ENCODE measurements around the gene EYS.

DNA sequence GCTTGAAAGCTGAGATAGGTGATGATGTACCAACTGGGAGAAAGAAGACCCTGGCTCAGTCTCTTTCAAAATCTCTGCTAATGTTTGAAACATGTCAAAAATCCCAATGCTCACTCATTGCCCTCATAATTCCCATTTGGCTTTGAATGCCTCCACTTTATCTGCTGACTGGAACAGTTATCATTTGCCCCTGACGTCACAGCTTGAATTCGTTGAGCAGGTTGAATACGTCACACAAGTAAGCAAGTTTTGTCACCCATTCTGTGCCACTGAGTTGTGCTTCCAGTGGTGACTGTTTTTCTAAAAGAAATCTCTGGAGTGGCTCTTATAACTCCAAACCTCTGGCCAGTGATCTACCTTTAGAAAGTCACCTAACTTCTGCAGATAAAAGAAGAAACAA is 991.4 kb downstream of the EYS start:
- TF ChIP-seq, protein P1, sequence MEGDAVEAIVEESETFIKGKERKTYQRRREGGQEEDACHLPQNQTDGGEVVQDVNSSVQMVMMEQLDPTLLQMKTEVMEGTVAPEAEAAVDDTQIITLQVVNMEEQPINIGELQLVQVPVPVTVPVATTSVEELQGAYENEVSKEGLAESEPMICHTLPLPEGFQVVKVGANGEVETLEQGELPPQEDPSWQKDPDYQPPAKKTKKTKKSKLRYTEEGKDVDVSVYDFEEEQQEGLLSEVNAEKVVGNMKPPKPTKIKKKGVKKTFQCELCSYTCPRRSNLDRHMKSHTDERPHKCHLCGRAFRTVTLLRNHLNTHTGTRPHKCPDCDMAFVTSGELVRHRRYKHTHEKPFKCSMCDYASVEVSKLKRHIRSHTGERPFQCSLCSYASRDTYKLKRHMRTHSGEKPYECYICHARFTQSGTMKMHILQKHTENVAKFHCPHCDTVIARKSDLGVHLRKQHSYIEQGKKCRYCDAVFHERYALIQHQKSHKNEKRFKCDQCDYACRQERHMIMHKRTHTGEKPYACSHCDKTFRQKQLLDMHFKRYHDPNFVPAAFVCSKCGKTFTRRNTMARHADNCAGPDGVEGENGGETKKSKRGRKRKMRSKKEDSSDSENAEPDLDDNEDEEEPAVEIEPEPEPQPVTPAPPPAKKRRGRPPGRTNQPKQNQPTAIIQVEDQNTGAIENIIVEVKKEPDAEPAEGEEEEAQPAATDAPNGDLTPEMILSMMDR (IDR thresholded peaks at IDR 0.05; ENCODE audit: low read depth, low read length, missing input control) = no peak
- TF ChIP-seq TAF1 (conservative IDR thresholded peaks at IDR 0.05) (no peak), HNF4A (conservative IDR thresholded peaks at IDR 0.05) (no peak), RAD21 (IDR thresholded peaks at IDR 0.05) (no peak)
